Left lung (tissue), 10 donors: ENCODE data around the gene ANKRD13D. TPM values are rescaled to one million over a fixed set of nuclear protein-coding genes. Genes with fewer than 3 reads are reported as not detected.

Experiments used
- ATAC-seq: fragments of 200-7000 bp; cut with Tn5 transposase; one replicate; pipeline ENCODE4 v1.9.1; 2020; ENCODE audit warnings: moderate library complexity
- DNase-seq, 4 donors: peaks; one replicate each; pipeline ENCODE4 v3.0.0-alpha.2; 2013 to 2020
- H3K27ac ChIP-seq, 2 donors: fragments of 200-600 bp; sonication (generic) in 1 of 2; one replicate each; pipeline versions ENCODE4 v1.5.0 to v1.8.0; 2020 to 2021
- H3K27me3 ChIP-seq, 2 donors: fragments of 200-600 bp; sonication (generic) in 1 of 2; one replicate each; pipeline versions ENCODE4 v1.5.0 to v1.8.0; 2020 to 2021
- H3K36me3 ChIP-seq, 2 donors: fragments of 200-600 bp; sonication (generic) in 1 of 2; one replicate each; pipeline versions ENCODE4 v1.5.0 to v1.8.0; 2020 to 2021
- H3K4me1 ChIP-seq, 2 donors: fragments of 200-600 bp; one replicate each; pipeline ENCODE4 v1.8.0; 2021
- H3K4me3 ChIP-seq, 2 donors: fragments of 200-600 bp; sonication (generic) in 1 of 2; one replicate each; pipeline versions ENCODE4 v1.5.0 to v1.8.0; 2020 to 2021; ENCODE audit warnings: mild to moderate bottlenecking in 1 of 2
- H3K9me3 ChIP-seq, 2 donors: fragments of 200-600 bp; sonication (generic) in 1 of 2; one replicate each; pipeline versions ENCODE4 v1.5.0 to v1.8.0; 2020 to 2021
- CTCF ChIP-seq, 2 donors: fragments of 200-600 bp; sonication (generic) in 1 of 2; IDR thresholded peaks; one replicate each; pipeline versions ENCODE4 v1.5.0 to v1.8.0; 2021; ENCODE audit warnings: antibody characterized with exemption in 2 of 2
- intact Hi-C, 2 donors: fragments of 100-400 bp; cut with DNase I; formaldehyde crosslinking; loops; one replicate each; pipeline versions ENCODE4 v1.11.2 to v1.14.2; 2022
- polyA plus RNA-seq, 6 donors: library from polyadenylated mRNA; unstranded; fragments of 120-200 nt; gene quantifications; one replicate each; pipeline ENCODE4 v1.2.1, GENCODE V29; 2013; ENCODE audit not compliant: insufficient read length in 6 of 6
- total RNA-seq, 2 donors: library from RNA; stranded (reverse); fragmentation: NEBNext Ultra II Directional; extraction: Animal tissue kit (Norgen Biotek cat#: 25700); gene quantifications; one replicate each; pipeline ENCODE4 v1.2.1, GENCODE V29; 2021
- donor health status: DM: no; HTN: yes; CAD: no.
- donor health status: DM: no; HTN: no; CAD: no.

ANKRD13D gene
- total and polyA plus RNA-seq, 8 donors: 34.5 to 81.2 (median 50.3) TPM

DNA sequence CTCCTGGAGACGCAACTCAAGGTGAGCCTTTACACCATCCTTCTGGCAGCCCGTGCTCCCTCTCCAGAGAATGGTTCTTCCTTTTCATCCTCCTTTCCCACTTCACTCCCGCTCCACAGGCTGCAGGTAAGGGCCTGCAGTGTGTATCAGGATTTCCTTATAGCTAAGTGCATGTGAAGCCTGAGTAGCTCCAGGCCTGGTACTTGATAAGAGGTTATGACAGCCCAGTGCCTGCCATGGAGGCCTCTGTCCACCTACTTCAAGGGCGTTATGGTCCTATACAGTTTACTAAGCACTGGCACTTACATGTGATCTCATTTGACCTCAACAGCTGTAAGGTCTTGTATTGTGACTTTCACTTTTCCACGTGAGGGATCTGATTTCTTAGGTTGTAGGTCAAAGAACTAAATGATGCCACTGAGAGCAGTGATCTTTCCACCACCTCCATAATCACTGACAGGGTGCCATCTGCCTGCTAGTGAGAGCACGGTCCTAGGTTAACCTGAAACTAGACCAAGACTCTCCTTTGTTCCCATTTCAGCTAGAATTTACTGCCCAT lies 32.3 kb downstream of the ANKRD13D start:
- no peak overlapping the region for H3K27ac ChIP-seq
- no peak overlapping the region for H3K4me3 ChIP-seq
- no peaks in the 10 kb centered on the region for H3K27me3 ChIP-seq
- no peaks in the 10 kb centered on the region for H3K36me3 ChIP-seq
- no peak for ATAC-seq
- peaks cover 0 to 14% of the 10 kb centered on the region in 2 donors for H3K4me1 ChIP-seq
- no peak for TF ChIP-seq CTCF (IDR thresholded peaks at IDR 0.05)
- intact Hi-C loops: no loop called here
- no peaks in the 10 kb centered on the region for H3K9me3 ChIP-seq
- DNase-seq: no peak

- DNase-seq (no peak), ATAC-seq (no peak)
- H3K4me3 ChIP-seq: no peak overlapping the region
- no peaks in the 10 kb centered on the region for H3K36me3 ChIP-seq
- H3K4me1 ChIP-seq: peaks cover 0 to 10% of the 10 kb centered on the region in 2 donors
- H3K27me3 ChIP-seq: no peaks in the 10 kb centered on the region
- H3K9me3 ChIP-seq: no peaks in the 10 kb centered on the region
- no peak for TF ChIP-seq CTCF (IDR thresholded peaks at IDR 0.05)
- H3K27ac ChIP-seq: no peak overlapping the region
- intact Hi-C loops: no loop called here
These were observed 32.9 kb downstream of the ANKRD13D start for GRCh38 chr11:67322049-67322448.

DNA sequence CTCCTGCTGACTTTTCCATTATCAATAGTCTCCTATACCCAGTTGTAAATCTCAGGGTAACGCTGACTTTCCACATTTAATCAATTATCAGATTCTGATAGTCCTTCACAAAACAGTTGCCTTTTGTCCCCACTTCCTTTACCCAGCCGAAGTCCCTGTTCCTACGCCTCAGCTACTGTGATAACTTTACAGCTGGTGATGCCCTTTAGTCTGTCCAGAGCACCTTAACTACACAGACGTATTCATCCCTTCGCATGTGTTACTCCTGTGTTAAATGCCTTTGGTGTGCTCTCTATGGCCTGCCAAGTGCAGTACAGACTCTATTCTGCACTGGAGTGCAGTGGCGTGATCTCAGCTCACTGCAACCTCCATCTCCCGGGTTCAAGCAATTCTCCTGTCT lies 34.4 kb downstream of the ANKRD13D start:
- H3K4me1 ChIP-seq: peaks cover 0 to 3% of the 10 kb centered on the region in 2 donors
- intact Hi-C loops: no loop called here

DNA sequence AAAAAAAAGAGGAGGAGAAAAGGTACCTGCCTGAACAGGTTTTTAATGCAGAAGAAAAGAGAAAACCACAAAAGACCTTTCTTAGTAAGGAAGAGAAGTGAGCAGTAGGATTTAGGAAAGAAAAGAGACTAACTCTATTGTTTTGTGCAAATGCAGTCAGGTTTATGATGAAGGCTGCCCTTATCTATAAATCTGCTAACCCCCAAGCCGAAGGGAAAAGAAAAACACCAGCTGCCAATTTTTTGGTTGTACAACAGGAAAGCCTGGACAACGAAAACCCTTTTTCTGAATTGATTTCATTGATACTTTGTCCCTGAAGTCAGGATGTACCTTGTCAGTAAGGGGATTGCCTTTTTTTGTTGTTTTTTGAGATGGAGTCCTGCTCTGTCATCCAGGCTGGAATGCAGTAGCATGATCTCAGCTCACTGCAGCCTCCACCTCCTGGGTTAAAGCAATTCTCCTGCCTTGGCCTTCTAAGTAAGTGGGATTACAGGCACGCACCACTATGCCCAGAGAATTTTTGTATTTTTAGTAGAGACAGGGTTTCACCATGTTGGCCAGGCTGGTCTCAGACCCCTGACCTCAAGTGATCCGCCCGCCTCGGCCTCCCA lies 43.1 kb downstream of the ANKRD13D start:
- DNase-seq (no peak), ATAC-seq (no peak)
- Histone ChIP-seq H3K4me1 (no peaks in the 10 kb centered on the region), H3K27ac (no peak overlapping the region), H3K27me3 (no peaks in the 10 kb centered on the region), H3K9me3 (no peaks in the 10 kb centered on the region), H3K4me3 (no peak overlapping the region), H3K36me3 (no peaks in the 10 kb centered on the region)
- intact Hi-C loops: no loop called here
- no peak for TF ChIP-seq CTCF (IDR thresholded peaks at IDR 0.05)

More for the DNA sequence above, 34.4 kb downstream of the ANKRD13D start:
- Histone ChIP-seq H3K9me3 (no peaks in the 10 kb centered on the region), H3K4me3 (no peak overlapping the region), H3K27me3 (no peaks in the 10 kb centered on the region), H3K27ac (no peak overlapping the region), H3K36me3 (no peaks in the 10 kb centered on the region)
- TF ChIP-seq CTCF (IDR thresholded peaks at IDR 0.05): no peak
- DNase-seq (no peak), ATAC-seq (no peak)

DNA sequence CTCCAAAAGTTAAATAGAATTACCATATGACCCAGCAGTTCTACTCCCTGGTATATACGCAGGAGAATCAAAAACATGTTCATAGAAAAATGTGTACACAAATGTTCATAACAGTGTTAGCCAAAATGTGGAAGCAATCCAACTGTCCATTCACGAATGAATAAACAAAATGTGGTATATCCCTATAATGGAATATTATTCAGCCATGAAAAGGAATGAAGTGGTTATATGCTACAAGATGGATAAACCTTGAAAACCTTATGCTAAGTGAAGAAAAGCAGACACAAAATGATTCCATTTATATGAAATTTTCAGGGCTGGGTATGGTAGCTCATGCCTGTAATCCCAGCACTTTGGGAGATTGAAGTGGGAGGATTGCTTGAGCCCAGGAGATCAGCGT lies 48.2 kb downstream of the ANKRD13D start:
- DNase-seq: no peak
- H3K27me3 ChIP-seq: no peaks in the 10 kb centered on the region
- ATAC-seq: no peak
- no peak overlapping the region for H3K27ac ChIP-seq
- H3K4me1 ChIP-seq: no peaks in the 10 kb centered on the region
- intact Hi-C loops: no loop called here
- H3K4me3 ChIP-seq: no peak overlapping the region
- no peaks in the 10 kb centered on the region for H3K36me3 ChIP-seq
- H3K9me3 ChIP-seq: no peaks in the 10 kb centered on the region
- no peak for TF ChIP-seq CTCF (IDR thresholded peaks at IDR 0.05)
